GM21447 (cell line): Measurements from ENCODE around the gene C16orf90.
"Not testable (repeated sequence)": the region's sequence is repeated elsewhere in the genome, so short reads cannot be mapped to it uniquely, and the experiment has no call there.

ENCODE experiments used
- ATAC-seq: cut with Tn5 transposase; IDR thresholded peaks from one replicate; pipeline ENCODE4 v1.9.1; 2021; ENCODE audit not compliant: unreplicated experiment

The C16orf90 gene

DNA sequence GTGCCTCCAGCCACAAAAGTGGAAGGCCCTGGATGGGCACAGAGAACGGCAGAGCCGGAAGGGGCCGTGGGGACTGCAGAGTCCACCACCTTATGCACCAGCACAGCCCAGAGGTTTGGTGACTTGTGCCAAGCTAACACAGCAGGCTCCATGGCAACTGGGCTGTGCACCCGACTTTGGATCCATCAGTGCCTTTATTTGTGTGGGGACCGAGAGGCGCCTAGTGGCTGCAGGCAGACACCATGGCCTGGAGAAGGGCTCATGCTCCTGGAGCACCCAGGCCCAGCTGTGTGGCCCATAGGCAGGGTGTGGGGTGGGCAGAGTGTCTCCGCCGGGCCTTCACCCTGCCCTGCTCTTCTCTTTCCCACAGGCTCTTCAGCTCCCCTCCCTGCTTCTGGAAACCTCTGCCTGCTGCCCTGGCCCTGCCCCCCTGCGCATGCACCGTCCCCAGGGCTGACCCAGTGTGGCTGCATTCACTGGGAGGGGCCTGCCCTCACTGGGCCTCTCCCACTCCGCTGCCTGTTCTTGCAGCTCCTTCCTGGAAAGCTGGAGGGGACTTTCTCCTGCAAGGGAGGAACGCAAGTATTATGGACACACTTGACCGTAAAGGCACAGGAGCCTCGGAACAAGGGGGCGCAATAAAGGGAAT is 10.1 kb downstream of the C16orf90 start:
- ATAC-seq = no peak

DNA sequence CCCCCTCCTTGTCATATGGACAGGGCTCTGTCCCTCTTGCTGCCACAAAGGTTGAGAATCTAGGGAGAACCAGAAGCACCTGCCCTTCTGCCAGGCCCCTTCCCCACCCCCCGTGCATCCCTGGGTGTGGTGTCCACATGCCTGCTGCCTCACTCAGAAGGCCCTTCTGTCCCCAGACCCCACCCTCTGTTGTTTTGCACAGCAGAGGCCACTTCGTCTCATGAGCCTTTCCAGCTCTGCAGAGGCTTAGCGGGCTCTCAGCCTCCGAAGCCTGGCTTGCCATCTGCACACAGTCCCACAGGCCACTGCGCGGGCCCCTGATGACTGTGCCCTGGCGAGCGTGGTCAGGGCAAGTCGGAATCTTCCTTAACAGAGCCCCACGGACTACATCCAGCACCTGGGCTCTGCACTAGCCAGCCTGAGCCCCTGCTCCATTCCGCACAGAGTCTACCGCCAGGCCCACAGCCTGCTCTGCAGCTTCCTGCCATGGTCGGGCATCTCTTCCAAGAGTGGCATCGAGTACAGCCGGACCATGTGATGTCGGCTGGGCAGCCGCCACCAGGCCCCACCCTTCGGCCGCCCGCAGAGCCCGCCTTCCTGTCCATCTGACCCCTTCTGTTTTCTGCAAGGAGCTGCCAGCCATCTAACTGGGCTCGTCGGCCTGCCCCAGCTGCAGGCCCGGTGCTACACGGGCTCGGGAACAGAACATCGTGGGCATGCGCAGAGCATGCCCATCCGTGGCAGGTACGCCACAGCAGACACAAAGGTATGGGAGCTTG is 10.8 kb downstream of the C16orf90 start:
- no peak for ATAC-seq

DNA sequence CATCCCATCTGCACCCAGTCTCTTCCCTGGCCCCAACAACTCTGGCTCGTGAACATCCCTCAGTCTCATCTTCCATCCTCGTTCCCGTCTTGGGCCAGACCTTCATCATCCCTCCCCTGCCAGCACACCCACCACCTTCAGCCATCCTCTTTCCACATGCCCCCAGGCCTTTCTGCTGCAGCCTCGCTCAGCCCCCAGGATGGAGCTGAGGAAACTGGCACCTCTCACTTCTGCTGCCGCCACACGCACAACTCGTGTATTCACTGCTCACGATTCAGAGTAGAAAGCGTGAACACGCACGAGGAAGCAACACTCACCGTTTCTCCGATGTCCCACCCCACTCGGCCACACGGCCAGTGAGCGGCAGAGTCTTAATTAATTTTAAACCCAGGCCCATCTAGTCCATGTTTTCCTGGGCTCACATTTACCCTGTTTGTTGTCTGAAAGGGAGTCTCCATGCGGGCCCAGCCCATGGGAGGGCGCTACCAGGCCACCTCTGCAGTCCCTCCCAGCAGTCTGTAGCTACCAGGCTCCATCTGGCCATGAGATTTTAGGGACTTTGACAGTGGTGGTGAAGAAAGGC is 12.5 kb downstream of the C16orf90 start:
- ATAC-seq = no peak

DNA sequence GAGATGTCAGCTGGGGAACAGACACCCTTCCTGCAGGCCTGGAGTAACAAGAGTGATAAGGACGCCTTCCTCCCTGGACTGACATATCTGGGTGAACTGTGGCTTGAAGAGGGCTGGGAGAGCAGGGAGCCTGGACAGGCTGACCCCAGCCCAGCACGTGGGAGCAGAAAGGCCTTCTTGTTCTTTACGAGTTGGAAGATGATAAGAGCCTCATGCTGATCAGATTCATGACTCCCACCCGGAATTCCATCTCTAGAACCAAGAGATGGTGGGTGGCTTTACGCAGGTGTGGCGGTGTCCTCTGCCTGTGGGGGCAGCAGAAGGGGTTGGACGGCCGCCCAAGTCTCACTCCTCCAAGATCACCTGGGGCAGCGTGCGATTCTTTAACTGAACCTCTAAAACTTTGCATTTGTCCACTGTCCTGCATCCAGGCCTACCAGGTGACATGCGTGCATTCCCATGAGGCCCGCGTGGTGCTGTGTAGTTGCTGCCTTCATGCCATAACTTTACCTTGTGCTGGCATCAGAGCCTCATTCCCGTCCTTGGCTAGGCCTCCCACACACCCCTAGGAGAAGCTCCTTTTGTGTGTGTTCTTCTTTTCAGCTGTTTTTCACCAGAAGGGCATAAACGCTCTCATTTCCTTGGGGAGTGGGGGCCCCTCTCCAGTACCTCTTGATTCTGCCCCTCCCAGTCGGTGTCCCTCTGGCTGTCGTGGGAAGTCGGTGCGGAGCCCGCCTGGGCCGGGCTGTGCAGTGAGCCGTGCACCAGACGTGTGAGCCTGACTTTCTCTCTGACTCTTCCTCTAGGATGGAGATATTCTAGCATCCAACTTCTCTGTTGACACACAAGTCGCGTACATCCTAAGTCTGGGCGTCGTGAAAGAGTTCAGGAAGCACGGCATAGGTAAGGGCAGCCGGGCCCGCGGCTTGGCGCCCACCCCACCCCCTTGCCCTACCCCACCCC is 13.3 kb downstream of the C16orf90 start:
- ATAC-seq = no peak

DNA sequence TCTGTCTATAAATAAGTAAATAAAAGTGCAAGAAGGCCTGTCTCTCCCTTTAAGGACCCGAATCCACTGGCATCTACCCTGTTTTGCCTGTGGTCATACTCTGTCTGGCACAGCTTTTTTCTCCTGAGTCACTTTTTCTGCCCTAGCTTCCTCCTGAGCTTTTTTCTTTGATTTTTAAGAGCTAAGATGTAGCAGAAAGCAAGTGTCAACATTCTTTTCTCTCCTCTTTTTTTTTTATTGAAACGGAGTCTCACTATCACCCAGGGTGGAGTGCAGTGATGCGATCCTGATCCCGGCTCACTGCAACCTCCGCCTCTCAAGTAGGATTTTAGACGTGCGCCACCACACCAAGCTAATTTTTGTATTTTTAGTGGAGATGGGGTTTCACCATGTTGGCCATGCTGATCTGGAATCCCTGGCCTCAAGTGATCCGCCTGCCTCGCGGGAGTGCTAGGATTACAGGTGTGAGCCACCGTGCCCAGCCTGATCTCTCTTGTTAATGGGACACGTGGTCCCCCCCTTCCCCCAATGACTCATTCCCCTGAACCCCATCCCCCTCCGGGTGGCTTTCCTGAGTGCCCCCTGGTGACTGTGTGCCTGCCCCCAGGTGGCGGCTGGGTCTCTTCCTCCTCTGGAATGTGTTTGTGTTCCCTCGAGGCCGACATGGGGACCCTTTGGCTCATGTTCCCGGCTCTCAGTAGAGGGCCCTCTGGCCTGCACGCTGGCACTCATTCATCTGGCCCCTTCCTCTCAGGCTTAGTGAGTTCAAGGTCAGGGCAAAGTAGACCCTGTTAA is 14.2 kb downstream of the C16orf90 start:
- ATAC-seq = no peak

DNA sequence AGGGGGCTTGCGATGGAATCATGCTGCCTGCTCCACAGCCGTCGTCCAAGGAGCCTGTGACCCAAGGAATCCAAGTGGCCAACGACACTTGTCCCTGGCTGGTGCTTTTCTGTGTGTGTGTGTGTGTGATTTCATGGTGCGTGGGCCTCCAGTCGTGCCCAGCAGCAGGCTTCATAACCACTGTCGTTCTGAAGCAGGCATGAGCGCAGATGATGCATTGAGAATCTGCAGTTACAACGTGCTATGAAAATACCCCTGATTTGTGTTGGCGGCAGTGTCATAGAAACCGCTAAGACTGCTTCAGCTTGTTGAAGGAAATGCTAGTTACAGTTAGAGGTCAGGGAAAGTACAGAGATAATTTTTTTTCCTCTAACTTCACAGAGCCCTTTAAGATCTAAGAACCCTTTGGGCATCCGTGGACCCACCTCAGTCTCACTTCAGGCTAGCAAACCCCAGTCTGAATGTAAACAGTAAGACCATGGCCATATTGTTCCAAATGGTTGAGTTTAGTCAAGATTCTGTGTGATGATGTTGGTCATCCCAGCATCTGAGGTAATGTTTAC is 15.6 kb downstream of the C16orf90 start:
- ATAC-seq = no peak

DNA sequence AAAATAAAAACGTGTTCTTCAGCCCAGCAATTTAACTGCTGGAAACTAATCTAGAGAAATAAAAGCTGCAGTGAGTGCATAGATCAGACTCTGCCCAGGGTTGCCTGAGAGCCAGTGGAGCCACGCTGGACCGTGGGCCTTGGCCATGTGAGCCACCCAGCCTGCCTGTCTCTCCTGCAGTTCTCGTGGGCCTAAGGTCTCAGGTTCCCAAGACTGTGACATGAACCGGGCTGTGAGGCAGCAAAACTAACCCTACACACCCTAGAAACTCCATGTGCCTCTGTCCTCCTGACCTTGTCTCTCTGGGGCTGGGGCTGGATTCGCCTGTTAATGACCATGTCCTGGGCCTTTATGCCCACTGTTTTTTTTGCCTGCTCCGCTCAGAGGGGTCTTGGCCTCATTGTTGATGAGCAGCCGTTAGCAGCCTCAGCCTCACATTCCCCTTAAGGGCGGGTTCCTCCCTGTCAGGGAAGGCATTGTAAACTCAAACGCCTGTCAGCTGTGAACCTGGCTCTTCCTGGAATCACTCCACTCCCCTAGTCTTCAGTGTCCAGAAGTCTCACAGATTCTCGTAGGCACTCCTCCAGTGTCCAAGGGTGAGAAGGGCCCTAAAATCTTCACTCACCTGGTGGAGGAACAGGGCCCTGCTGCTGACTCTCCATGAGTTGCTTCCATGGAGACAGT is 16.9 kb downstream of the C16orf90 start:
- ATAC-seq = no peak

DNA sequence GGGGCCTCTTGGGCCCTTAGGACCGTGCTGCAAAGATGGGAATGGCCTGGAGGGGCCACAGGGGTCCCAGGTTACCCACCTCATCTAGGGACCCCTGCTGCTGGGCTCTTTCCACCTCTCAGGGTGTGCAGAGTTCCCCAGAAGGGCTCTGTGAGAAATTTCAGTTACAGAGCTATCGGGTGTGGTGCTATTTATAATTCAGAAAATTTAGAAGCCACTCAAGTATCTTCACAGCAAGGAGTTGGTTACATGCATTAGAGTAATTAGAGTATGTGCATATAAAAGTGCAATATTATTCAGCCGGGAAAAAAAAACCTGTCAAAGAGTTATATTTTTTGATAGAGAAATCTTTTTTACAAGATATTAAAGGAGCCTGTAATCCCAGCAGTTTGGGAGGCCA is 18.9 kb downstream of the C16orf90 start:
- ATAC-seq = no peak

DNA sequence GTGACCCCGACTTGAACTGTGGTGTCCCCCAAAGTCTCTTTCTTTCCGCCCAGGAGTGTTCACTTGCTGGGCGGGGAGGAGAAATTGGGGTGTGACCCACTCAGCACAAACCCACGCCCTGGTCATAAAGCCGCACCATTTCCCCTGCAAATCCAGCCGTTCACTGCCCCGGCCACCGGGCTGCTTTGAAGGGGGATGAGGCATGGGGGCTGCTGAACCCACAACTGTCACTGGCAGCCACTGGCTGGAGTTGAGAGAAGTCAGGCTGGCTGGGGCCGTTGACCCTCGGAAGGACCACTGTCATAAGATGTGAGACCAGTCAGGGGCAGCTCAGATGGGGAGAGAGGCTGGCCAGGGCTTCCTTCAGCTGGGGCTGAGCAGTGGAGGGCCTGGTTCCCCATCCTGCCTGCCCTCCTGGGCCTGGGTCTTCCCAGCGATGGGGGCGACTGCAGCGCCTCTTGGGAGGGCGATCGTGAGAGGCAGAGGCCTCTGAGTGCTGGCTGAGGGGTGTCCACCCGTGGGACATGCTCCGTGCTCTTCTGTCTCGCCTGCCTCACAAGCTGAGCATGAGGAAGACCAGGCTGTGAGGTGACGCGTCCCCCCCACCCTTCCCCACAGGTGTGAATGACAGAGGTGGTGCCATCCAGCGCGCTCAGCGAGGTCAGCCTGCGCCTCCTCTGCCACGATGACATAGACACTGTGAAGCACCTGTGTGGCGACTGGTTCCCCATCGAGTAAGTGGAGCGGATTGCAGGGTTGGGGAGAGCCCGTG is 19.5 kb downstream of the C16orf90 start:
- no peak for ATAC-seq

DNA sequence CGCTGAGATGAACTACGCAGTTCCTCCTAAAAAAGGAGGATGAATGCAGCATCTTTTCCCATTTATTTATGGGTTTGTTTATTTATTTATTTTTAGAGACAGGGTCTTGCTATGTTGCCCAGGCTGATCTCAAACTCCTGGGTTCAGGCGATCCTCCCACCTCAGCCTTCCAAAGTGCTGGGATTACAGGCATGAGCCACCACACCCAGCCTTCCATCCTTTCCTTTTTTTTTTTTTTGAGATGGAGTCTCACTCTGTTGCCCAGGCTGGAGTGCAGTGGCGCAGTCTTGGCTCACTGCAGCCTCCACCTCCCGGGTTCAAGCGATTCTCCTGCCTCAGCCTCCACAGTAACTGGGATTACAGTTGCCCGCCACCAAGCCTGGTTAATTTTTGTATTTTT is 20.4 kb downstream of the C16orf90 start:
- not testable (repeated sequence) for ATAC-seq

DNA sequence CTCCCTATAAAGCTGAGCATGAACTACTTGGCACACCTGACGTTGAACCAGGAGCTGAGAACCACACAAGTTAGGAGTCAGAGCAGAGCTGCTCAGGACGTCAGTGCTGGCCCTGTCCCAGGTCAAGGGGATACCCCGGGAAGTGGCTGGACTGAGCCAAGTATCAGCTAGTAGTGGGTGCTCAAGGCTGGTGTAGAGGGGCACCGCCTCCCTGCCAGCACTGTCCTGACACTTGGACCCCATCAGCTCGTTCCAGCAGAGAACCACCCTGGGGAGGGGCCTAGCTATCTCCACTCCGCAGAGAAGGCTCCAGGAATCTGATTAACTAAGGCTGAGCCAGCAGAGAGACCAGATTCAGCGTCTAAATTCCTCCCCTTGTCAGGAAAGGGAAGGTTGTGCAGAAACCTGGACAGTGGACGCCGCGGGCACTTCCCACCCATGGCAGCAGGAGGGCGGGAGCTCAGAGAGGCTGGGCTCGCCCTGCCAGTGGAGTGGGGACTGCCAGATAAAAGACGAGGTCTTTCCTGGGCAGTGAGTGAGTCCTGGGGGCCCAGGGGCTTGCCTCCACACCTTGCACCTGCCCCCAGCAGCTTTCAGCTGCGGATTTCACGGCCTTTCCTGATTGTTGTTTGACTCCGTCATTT is 21.0 kb downstream of the C16orf90 start:
- no peak for ATAC-seq

DNA sequence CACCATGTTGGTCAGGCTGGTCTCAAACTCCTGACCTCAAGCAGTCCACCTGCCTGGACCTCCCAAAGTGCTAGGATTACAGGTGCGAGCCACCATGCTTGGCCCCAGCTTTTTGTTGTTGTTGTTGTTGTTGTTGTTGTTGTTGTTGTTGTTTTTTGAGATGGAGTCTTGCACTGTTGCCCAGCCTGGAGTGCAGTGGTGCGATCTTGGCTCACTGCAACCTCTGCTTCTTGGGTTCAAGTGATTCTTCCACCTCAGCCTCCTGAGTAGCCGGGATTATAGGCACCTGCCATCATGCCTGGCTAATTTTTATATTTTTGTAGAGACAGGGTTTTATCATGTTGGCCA is 21.7 kb downstream of the C16orf90 start:
- ATAC-seq = not testable (repeated sequence)

DNA sequence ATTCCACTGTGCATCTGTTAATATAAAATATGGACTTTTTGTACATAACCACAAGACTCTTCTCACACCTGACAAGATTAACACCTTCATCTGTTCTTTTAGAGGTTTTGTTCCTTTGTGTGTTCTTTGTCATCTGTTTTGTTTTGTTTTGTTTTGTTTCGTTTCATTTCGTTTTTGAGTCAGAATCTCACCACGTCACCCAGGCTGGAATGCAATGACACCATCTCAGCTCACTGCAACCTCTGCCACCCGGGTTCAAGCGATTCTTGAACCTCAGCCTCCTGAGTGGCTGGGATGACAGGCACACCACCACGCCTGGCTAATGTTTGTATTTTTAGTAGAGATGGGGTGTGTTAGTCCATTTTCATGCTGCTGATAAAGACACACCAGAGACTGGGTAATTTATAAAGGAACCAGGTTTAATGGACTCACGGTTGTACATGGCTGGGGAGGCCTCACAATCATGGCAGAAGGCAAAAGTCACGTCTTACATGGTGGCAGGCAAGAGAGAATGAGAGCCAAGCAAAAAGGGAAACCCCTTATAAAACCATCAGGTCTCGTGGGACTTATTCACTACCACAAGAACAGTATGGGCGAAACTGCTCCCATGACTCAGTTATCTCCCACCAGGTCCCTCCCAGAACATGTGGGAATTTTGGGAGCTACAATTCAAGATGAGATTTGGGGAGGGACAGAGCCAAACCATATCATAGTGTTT is 22.3 kb downstream of the C16orf90 start:
- no peak for ATAC-seq

DNA sequence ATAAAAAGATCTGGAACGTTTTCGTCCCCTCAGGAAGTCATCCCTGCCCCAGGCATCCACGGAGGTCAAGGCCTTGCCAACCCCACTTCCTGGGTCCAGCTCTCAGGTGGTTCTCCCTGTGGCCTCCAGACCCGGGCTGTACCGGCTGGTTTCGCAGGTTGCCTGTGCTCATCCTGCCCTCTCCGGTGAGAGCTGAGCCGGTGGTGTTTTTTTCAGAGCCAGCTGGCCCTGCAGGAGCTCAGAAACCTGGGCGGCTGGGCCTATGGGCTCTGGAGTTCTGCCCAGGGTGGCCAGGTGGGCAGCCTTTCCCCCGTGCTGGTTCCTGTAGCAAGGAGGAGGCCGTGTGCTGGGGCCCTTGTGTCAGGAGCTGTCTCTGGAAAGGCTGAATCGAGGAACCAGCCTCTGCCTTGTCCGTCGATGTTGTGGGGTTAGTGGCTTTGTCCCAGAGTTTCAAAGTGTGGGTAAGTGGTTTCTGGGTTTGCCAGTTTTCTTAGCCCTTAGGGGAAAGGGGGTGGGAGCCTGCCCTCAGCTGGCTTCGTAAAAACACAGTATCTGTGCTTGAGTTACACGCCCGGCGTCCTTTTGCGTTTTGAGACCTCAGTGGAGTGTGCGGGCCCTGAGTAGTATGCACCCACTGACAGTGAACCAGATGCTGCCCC is 23.6 kb downstream of the C16orf90 start:
- ATAC-seq = no peak

DNA sequence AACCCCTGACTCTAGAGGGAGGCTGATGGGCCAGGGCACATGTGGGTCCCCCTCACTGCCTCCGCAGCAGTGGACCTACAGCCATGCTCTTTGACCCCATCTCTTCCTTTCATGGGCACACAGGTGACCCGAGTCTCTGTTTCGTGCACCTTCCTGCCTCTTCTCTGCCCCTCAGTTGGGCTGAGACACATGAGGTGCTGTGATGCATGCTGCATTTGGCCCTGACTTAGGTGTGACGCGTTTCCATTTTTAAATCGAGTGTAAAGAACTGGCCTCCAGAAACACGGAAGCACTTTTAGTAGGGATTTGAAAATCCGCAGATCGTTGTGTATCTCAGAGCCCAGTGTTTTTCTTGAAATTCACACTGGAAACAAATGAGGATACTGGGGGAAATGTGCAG is 24.6 kb downstream of the C16orf90 start:
- ATAC-seq = no peak

DNA sequence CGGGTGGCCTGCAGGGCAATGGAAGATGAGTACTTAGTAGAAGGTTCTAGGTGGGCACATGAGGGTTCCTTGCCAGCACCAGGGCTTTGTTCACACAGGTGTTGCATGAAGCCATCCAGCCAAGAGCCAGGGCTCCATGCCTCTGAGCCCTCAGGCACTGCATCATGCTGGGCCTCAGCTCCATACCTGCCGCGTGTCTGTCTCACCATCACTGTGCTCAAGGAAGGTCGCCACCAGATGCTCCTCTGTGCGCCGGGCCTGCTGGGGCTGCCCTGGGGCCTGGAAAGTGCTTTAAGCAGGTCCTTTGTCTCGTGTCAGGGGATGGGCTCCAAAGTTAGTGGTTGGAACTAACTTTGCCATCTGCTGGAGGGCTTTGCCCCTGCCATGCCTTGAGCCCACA is 25.6 kb downstream of the C16orf90 start:
- no peak for ATAC-seq

DNA sequence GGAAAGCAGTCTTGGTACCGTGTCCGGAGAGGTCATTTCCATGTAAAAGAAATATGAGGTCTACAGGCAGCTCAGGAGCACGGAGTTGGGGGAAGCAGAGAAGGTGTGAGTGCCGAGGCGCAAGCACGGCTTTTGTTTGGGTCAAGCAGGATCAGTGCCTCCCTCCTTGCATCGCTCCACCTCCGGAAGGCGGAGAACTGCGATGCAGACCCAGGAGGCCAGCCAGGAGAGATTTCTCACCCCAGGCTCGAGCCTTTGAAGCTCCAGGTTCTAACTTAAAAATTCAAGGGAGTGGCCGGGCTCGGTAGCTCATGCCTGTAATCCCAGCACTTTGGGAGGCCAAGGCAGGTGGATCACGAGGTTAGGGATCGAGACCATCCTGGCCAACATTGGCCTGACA is 26.8 kb downstream of the C16orf90 start:
- ATAC-seq = no peak
